Karpas-422 (cell line): ENCODE data around the gene SLC38A1. TPM values are rescaled to one million over a fixed set of nuclear protein-coding genes. Genes with fewer than 3 reads are reported as not detected.
"Not testable (repeated sequence)": the region's sequence is repeated elsewhere in the genome, so short reads cannot be mapped to it uniquely, and the experiment has no call there.

ENCODE experiments used
- DNase-seq: peaks from one replicate; pipeline ENCODE4 v3.0.0-alpha.2; 2015
- H2AFZ ChIP-seq: fragments of 200-600 bp; sonication (generic); 2 replicates; pipeline ENCODE4 v1.6.1; 2014; ENCODE audit warnings: antibody characterized with exemption, low read length, mixed read lengths
- H3K27ac ChIP-seq: fragments of 200-600 bp; sonication (generic); 2 replicates; pipeline ENCODE4 v1.5.1; 2014; ENCODE audit warnings: mild to moderate bottlenecking, low read length, moderate library complexity
- H3K27me3 ChIP-seq: fragments of 200-600 bp; sonication (generic); 2 replicates; pipeline ENCODE4 v1.6.1; 2014; ENCODE audit warnings: low read length, mixed read lengths
- H3K36me3 ChIP-seq: fragments of 200-600 bp; sonication (generic); 2 replicates; pipeline ENCODE4 v1.6.1; 2014; ENCODE audit warnings: low read length, mixed read lengths; ENCODE audit not compliant: insufficient read depth
- H3K4me1 ChIP-seq: fragments of 200-600 bp; sonication (generic); 2 replicates; pipeline ENCODE4 v1.6.1; 2014; ENCODE audit warnings: mild to moderate bottlenecking, low read length, mixed read lengths
- H3K4me2 ChIP-seq: fragments of 200-600 bp; sonication (generic); 2 replicates; pipeline ENCODE4 v1.6.1; 2014; ENCODE audit warnings: low read length, low read depth, mild to moderate bottlenecking; ENCODE audit not compliant: poor library complexity, severe bottlenecking
- H3K4me3 ChIP-seq: fragments of 200-600 bp; sonication (generic); 2 replicates; pipeline ENCODE4 v1.5.1; 2014; ENCODE audit warnings: mild to moderate bottlenecking, antibody characterized with exemption, low read length, mixed read lengths
- H3K79me2 ChIP-seq: fragments of 200-600 bp; sonication (generic); 2 replicates; pipeline ENCODE4 v1.6.1; 2014; ENCODE audit warnings: mild to moderate bottlenecking, low read length, mixed read lengths
- H3K9ac ChIP-seq: fragments of 200-600 bp; sonication (generic); 2 replicates; pipeline ENCODE4 v1.6.0; 2014; ENCODE audit warnings: low read length
- H3K9me2 ChIP-seq: fragments of 200-600 bp; sonication (generic), shearing (Covaris generic); replicated peaks from 2 replicates; pipeline ENCODE4 v1.6.0; 2014; ENCODE audit warnings: mild to moderate bottlenecking, low read length, moderate library complexity; ENCODE audit not compliant: insufficient read depth
- H3K9me3 ChIP-seq: fragments of 300-700, 200-600 bp; sonication (generic); 2 replicates; pipeline ENCODE4 v1.6.1; 2014; ENCODE audit warnings: low read length, mixed read lengths
- H4K20me1 ChIP-seq: fragments of 200-600 bp; sonication (generic); 2 replicates; pipeline ENCODE4 v1.6.1; 2014; ENCODE audit warnings: mild to moderate bottlenecking, antibody characterized with exemption, low read length, low read depth; ENCODE audit not compliant: insufficient read depth
- total RNA-seq: library from RNA; depleted of rRNA; stranded (reverse); fragments of >200 nt; shearing (Covaris generic); gene quantifications from 2 replicates; pipeline ENCODE4 v1.2.3, GENCODE V29; 2014; ENCODE audit warnings: low replicate concordance

The SLC38A1 gene
- total RNA-seq, 1 experiment from 2014 or later = 209 TPM

- no peak overlapping the region for H2AFZ ChIP-seq
- no peaks in the 10 kb centered on the region for H3K27me3 ChIP-seq
- H3K9me2 ChIP-seq = no peaks in the 10 kb centered on the region
- no peaks in the 10 kb centered on the region for H3K9me3 ChIP-seq
- H3K9ac ChIP-seq = no peak overlapping the region
- peaks cover 25% of the 10 kb centered on the region; the same call in 1 of the 2 replicates for H3K36me3 ChIP-seq
- H3K79me2 ChIP-seq = peaks cover 100% of the 10 kb centered on the region
- H3K4me1 ChIP-seq = peaks cover 40% of the 10 kb centered on the region
- H3K4me3 ChIP-seq = no peak overlapping the region
- H3K27ac ChIP-seq = no peak overlapping the region
- H3K4me2 ChIP-seq = no peak overlapping the region
- no peak for DNase-seq
- peaks cover 43% of the 10 kb centered on the region; the same call in 1 of the 2 replicates for H4K20me1 ChIP-seq
Observed at GRCh38 chr12:46260913-46261476, 7.8 kb downstream of the SLC38A1 start.

DNA sequence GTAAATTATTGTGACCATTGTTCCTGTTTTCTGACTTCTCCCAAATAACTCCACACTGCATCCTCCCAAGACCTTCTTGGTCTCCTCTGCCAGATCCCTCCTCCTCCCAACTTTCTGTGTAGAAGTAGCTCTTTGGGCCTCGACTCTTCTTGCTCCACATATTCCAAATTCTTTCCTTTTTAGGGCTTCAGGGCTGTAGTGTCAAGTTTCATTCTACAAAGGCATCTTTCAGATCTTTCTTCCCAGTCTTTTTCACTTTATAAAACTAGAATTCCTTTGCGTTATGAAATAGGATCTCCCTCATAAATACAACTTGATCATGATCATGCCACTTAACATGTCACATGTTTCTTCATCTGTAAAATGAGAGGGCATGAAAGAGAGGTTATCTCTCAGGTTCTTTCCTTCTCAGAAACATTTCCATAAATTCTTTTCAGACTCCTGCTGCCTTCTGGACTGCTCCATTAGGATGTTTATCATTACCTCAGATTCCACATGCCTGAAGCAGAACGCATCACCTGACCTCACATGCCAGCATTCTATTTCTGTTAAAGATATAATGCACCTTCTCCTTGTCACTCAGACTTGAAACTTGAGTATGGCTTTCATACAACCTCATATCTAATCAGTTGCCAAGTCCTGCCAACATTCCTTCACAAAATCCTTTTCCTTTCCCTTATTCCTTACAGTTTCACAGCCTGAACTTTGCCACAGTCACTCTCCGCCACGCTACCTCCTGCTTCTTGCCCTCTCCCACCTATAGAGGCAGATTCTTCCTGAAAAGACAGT lies 8.5 kb downstream of the SLC38A1 start:
- H3K27me3 ChIP-seq = no peaks in the 10 kb centered on the region
- no peaks in the 10 kb centered on the region for H3K9me2 ChIP-seq
- DNase-seq = no peak
- no peak overlapping the region for H3K27ac ChIP-seq
- H4K20me1 ChIP-seq = peaks cover 42% of the 10 kb centered on the region; the same call in 1 of the 2 replicates
- peaks cover 28% of the 10 kb centered on the region for H3K36me3 ChIP-seq
- H3K9ac ChIP-seq = no peak overlapping the region
- no peaks in the 10 kb centered on the region for H3K9me3 ChIP-seq
- H3K4me1 ChIP-seq = peaks cover 33% of the 10 kb centered on the region
- no peak overlapping the region for H2AFZ ChIP-seq
- peaks cover 100% of the 10 kb centered on the region for H3K79me2 ChIP-seq
- no peak overlapping the region for H3K4me2 ChIP-seq
- H3K4me3 ChIP-seq = no peak overlapping the region

GRCh38 chr12:46259713-46260112 lies 9.1 kb downstream of the SLC38A1 start:
- no peak overlapping the region for H3K4me2 ChIP-seq
- DNase-seq = no peak
- H3K4me1 ChIP-seq = peaks cover 27% of the 10 kb centered on the region
- H3K4me3 ChIP-seq = no peak overlapping the region
- no peak overlapping the region for H3K9ac ChIP-seq
- H3K79me2 ChIP-seq = peaks cover 100% of the 10 kb centered on the region
- no peaks in the 10 kb centered on the region for H3K9me2 ChIP-seq
- peaks cover 29% of the 10 kb centered on the region for H3K36me3 ChIP-seq
- H3K27ac ChIP-seq = no peak overlapping the region
- H3K9me3 ChIP-seq = no peaks in the 10 kb centered on the region
- H3K27me3 ChIP-seq = no peaks in the 10 kb centered on the region
- no peak overlapping the region for H2AFZ ChIP-seq
- peaks cover 37% of the 10 kb centered on the region; the same call in 1 of the 2 replicates for H4K20me1 ChIP-seq

GRCh38 chr12:46259071-46259470 lies 9.8 kb downstream of the SLC38A1 start:
- H3K4me3 ChIP-seq = no peak overlapping the region
- no peak for DNase-seq
- peaks cover 33% of the 10 kb centered on the region; the same call in 1 of the 2 replicates for H4K20me1 ChIP-seq
- H3K4me2 ChIP-seq = no peak overlapping the region
- H3K27ac ChIP-seq = no peak overlapping the region
- no peaks in the 10 kb centered on the region for H3K9me3 ChIP-seq
- no peaks in the 10 kb centered on the region for H3K9me2 ChIP-seq
- H3K9ac ChIP-seq = no peak overlapping the region
- H2AFZ ChIP-seq = no peak overlapping the region
- H3K4me1 ChIP-seq = peaks cover 22% of the 10 kb centered on the region
- H3K36me3 ChIP-seq = peaks cover 34% of the 10 kb centered on the region
- H3K27me3 ChIP-seq = no peaks in the 10 kb centered on the region
- peaks cover 100% of the 10 kb centered on the region for H3K79me2 ChIP-seq

DNA sequence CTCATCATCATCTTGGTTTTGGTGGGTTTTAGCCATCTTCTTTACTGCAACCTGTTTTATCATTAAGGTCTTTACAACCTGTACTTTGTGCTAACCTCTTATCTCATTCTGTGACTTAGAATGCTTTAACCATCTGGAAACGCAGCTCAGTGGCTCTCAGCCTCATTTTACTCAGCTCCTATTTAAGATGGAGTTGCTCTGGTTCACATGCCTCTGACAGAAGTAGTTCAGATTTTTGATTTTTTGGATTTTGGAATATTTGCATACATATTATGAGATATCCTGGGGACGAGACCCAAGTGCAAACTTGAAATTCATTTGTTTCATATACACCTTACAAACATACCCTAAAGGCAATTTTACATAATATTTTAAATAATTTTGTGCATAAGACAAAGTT lies 10.7 kb downstream of the SLC38A1 start:
- Histone ChIP-seq H4K20me1 (peaks cover 26% of the 10 kb centered on the region; the same call in 1 of the 2 replicates), H3K79me2 (peaks cover 100% of the 10 kb centered on the region), H3K27ac (no peak overlapping the region), H3K9me3 (no peaks in the 10 kb centered on the region), H3K9ac (no peak overlapping the region), H3K9me2 (no peaks in the 10 kb centered on the region), H3K27me3 (no peaks in the 10 kb centered on the region), H2AFZ (no peak overlapping the region), H3K36me3 (peaks cover 41% of the 10 kb centered on the region), H3K4me1 (peaks cover 12% of the 10 kb centered on the region), H3K4me3 (no peak overlapping the region), H3K4me2 (no peak overlapping the region)
- no peak for DNase-seq

DNA sequence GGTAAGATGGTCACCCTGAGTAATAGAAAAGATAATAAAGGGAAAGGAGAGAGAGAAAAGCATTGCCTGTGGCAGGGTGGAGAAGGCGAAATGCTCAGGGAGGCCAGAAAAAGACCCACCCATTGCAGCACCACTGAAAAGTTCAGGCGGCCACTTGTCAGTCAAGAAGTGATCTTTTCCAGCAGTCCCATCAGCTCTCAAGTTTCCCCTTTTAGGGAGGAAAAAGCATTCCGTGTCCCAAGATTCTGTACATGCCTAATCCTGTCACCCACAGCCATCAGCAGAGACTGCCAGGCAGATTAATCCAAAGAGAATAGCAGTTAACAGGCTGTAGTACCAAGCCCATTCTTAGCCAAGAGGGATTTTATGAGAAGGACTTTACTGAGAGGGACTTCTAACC lies 11.9 kb downstream of the SLC38A1 start:
- H3K27me3 ChIP-seq = no peaks in the 10 kb centered on the region
- H3K9ac ChIP-seq = no peak overlapping the region
- H3K4me3 ChIP-seq = no peak overlapping the region
- no peak overlapping the region for H2AFZ ChIP-seq
- H3K79me2 ChIP-seq = peaks cover 99% of the 10 kb centered on the region
- H3K9me3 ChIP-seq = no peaks in the 10 kb centered on the region
- H4K20me1 ChIP-seq = peaks cover 24% of the 10 kb centered on the region; the same call in 1 of the 2 replicates
- H3K9me2 ChIP-seq = no peaks in the 10 kb centered on the region
- peaks cover under 1% of the 10 kb centered on the region; the same call in 1 of the 2 replicates for H3K4me1 ChIP-seq
- peaks cover 50% of the 10 kb centered on the region for H3K36me3 ChIP-seq
- no peak overlapping the region for H3K4me2 ChIP-seq
- DNase-seq = no peak
- no peak overlapping the region for H3K27ac ChIP-seq

DNA sequence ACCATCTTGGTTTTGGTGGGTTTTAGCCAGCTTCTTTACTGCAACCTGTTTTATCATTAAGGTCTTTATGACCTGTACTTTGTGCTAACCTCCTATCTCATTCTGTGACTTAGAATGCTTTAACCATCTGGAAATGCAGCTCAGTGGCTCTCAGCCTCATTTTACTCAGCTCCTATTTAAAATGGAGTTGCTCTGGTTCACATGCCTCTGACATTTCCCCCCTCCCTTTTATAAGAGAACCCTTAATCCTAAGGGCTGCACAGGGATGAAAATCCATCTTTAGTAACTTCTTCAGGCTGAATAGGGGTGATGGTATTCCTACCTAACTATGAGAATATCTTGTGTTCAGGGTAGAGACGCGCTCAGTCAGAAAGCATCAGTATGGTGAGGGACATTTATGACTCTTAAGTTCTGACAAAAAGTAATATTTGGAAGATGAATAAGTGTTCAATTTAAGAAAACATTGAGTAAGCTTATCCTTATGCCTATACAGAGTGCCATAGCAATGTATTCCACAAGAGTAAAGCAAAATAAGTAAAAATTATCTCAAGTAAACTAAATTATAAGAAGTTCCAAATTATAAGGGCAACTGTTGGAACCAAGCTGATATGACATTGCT lies 15.2 kb downstream of the SLC38A1 start:
- H3K27ac ChIP-seq = no peak overlapping the region
- no peaks in the 10 kb centered on the region for H3K9me3 ChIP-seq
- H3K9me2 ChIP-seq = no peaks in the 10 kb centered on the region
- no peak overlapping the region for H3K9ac ChIP-seq
- H3K4me3 ChIP-seq = no peak overlapping the region
- H3K4me1 ChIP-seq = no peaks in the 10 kb centered on the region
- H3K27me3 ChIP-seq = no peaks in the 10 kb centered on the region
- no peak overlapping the region for H3K4me2 ChIP-seq
- DNase-seq = no peak
- no peak overlapping the region for H2AFZ ChIP-seq
- H3K79me2 ChIP-seq = peaks cover 99% of the 10 kb centered on the region
- peaks cover 40% of the 10 kb centered on the region for H3K36me3 ChIP-seq
- peaks cover 5% of the 10 kb centered on the region; the same call in 1 of the 2 replicates for H4K20me1 ChIP-seq

DNA sequence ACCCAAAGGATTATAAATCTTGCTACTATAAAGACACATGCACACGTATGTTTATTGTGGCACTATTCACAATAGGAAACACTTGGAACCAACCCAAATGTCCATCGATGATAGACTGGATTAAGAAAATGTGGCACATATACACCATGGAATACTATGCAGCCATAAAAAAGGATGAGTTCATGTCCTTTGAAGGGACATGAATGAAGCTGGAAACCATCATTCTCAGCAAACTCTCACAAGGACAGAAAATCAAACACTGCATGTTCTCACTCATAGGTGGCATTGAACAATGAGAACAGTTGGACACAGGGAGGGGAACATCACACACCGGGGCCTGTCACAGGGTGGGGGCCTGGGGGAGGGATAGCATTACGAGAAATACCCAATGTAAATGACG lies 16.8 kb downstream of the SLC38A1 start:
- Histone ChIP-seq H3K79me2 (peaks cover 97% of the 10 kb centered on the region), H3K36me3 (peaks cover 40% of the 10 kb centered on the region)
- not testable (repeated sequence) for H3K27me3 ChIP-seq, H3K9ac ChIP-seq, DNase-seq, H3K9me2 ChIP-seq, H3K27ac ChIP-seq, H3K4me3 ChIP-seq, H3K4me2 ChIP-seq, H3K9me3 ChIP-seq, H2AFZ ChIP-seq, H3K4me1 ChIP-seq, H4K20me1 ChIP-seq
